H54 (cell line): ENCODE data around the gene ZNF71.

Source experiments
- DNase-seq: peaks from one replicate; pipeline ENCODE4 v3.0.0; 2011; ENCODE audit warnings: low spot score, mixed read lengths; ENCODE audit not compliant: insufficient read length
- FAIRE-seq: peaks from 3 replicates; lab custom pipeline; 2011; peaks lifted over from hg19 to GRCh38; lab: Jason Lieb, UNC
- POLR2A ChIP-seq: IDR thresholded peaks from 2 replicates; pipeline ENCODE4 v1.6.1; 2011; ENCODE audit warnings: low read depth, mild to moderate bottlenecking, low read length

ZNF71 gene

DNA sequence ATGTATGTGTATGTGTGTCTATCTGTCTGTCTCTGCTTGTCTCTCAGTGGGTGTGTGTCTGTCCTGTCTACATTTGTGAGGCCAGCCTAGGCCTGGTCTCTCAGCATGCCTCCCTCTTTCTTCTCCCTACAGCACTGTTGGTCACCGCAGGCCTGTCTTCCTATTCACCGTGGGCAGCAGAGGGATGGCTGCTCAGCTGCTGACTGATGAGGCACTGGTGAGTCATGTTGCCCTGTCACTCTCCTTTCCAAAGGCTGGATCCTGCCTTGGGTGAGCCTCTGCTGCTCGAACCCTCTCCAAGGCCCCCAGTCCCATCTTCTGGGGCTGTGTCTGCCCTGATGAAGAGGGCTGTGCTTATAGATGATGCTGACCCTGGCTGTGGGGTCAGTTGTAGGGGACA, 6.3 kb downstream of the ZNF71 start:
- no peak for FAIRE-seq
- TF ChIP-seq POLR2A, result no peak
- peak; percentile 74 for DNase-seq

DNA sequence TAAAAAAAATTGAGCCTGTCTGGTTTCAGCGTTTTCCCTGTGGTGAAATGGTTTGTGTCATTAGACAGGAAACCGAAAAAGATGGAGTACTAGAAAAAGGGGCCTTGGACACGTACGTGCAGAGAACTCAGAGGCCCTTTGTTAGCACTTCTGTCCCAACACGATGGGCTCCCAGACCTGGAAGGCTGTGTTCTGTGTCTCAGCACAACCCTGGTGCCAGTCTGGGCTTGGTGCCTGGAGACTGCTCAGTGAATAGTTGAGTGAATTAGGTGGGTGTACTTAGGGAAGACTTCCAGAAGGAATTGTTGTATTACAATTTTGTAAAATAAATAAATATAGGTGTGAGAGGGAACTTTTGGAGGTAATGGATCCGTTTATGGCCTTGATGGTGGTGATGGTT, 8.7 kb downstream of the ZNF71 start:
- no peak for TF ChIP-seq POLR2A
- FAIRE-seq, result no peak
- DNase-seq, result no peak

DNA sequence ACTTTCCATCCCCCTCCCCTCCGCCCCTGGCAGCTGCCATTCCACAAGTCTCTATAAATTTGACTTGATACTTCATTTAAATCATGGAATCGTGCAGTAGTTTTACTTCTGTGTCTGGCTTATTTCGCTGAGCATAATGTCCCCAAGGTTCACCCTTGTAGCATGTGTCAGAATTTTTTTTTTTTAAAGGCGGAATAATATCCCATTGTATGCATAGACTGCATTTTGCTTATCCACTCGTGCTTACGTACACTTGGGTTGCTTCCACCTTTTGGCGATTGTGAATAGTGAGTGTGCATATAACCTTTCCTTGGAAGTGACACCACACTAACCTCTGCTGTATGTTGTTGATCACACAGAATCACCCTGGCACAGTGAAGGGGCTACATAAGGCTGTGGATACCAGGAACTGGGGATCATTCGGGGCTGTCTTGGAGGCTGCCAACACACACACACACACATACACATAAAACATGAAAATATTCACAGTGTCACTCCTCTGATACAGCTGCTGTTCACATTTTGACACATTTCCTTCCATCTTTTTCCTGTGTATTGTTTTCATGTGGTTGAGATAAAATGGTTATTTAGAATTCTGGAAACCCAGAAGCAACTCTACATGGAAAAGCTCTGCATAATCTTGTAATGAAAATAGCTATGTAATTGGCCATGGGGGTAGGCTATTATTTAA, 13.3 kb downstream of the ZNF71 start:
- TF ChIP-seq POLR2A, result no peak
- DNase-seq (no peak), FAIRE-seq (no peak)

DNA sequence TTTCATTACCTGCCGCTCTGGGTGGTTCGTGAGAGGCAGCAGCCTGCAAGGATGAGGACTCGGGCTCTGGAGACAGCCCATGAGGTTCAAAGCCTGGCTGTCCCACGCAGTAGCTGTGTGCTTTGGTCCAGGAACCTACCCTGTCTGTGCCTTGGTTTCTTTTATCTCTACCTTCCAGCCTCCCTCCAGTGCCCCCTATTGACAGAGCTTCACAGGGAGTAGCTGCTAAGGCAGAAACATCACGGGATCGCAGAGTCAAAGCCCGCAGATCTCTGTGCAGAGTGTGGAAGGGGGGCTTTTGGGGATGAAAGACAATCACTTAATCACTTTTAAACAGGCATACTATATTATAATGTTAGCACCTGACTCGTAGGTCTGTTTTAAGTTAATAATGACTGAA, 16.2 kb downstream of the ZNF71 start:
- FAIRE-seq, result no peak
- no peak for TF ChIP-seq POLR2A
- DNase-seq, result no peak

DNA sequence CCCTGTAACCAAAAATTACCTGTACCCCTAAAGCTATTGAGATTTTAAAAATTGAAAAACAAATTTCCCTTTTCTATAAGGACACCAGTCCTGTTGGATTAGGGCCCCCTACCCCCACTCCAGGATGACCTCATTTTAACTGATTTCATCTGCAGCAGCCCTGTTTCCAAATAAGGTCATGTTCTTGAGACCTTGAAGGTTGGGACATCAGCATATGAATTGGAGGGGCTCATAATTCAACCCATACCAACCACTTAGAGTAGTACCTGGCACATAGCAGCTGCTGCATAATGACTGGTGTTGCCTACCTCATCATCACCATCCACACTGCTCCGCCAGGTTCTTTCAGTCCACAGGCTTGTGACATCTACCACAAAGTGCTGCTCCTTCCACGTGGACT, 17.6 kb downstream of the ZNF71 start:
- no peak for TF ChIP-seq POLR2A
- no peak for FAIRE-seq
- no peak for DNase-seq

DNA sequence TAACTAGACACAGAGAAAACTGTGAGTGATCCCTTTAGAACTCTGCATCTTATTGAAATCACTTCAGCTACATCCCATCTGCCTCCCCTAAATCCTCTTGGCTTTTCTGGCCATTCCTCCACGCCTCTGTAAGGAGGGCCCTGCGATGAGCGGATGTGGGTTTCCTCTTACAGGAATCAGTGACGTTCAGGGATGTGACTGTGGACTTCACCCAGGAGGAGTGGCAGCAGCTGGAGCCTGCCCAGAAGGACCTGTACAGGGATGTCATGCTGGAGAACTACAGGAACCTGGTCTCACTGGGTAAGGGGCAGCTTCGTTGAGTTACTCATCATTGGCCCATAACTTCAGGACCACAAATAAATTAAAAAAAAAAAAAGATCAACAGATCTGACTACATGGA, 18.5 kb downstream of the ZNF71 start:
- no peak for DNase-seq

DNA sequence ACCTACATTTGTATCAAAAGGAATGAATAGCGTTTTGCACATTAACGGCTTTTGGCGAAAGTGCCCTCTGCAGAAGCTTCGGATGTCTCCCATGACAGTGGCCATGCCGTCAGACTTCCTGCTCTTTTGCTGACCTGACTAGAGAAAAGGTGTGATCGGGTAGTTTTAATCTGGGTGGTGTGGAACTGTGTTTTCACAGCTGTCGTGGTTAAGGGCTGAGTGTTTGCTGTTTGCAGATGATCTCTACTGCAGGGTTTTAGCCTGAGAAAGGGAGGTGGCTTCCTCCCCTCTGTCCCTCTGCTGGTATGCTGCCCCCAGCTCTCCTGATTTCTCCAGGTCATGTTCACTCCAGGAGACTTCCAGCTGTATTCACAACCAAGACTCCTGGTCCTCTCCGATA, 22.4 kb downstream of the ZNF71 start:
- no peak for FAIRE-seq
- TF ChIP-seq POLR2A, result no peak
- no peak for DNase-seq

More for the DNA sequence above, 18.5 kb downstream of the ZNF71 start:
- no peak for TF ChIP-seq POLR2A
- no peak for FAIRE-seq

DNA sequence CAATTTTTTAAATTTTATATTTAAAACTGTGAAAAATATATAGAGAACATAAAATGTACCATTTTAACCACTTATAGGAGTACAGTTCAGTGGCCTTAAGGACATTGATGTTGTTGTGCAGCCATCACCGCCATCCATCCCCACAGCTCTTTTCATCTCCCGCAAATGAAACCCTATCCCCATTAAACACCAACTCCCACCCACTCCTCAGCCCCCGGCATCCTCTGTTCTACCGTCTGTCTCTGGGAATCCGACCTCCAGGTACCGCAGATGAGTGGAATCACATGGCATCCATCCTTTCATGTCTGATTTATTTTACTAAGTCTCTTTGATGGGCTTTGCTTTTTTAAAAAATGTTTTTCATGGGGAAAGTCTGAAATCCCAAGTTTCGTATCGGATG, 24.0 kb downstream of the ZNF71 start:
- FAIRE-seq, result no peak
- TF ChIP-seq POLR2A, result no peak

DNA sequence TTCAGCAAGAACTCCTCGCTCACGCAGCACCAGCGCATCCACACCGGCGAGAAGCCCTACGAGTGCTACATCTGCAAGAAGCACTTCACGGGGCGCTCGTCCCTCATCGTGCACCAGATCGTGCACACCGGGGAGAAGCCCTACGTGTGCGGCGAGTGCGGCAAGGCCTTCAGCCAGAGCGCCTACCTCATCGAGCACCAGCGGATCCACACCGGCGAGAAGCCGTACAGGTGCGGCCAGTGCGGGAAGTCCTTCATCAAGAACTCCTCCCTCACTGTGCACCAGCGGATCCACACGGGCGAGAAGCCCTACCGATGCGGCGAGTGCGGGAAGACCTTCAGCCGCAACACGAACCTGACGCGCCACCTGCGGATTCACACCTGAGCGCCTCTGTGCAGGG, 27.3 kb downstream of the ZNF71 start:
- no peak for TF ChIP-seq POLR2A
- no peak for DNase-seq
- no peak for FAIRE-seq

More for the DNA sequence above, 24.0 kb downstream of the ZNF71 start:
- no peak for DNase-seq

DNA sequence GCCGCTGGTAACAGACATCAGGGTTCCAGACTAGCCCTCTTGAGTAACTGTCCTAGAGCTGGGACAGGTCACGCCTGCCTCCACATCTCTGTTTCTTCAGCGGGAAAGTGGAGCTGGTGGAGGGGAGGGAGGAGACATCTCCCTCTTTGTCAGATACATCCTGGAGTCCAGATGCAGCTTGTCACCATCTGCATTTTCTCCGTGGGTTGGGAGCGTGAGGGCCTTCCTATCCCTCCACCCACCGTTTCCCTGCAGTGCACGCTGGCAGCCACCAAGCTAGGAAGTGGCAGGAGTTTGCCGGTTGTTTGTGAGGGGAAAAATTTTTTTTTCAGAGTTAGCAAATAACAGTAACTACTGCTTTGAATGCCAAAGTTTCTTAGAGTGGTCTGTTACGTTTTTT, 27.9 kb downstream of the ZNF71 start:
- FAIRE-seq (no peak), DNase-seq (no peak)
- no peak for TF ChIP-seq POLR2A

DNA sequence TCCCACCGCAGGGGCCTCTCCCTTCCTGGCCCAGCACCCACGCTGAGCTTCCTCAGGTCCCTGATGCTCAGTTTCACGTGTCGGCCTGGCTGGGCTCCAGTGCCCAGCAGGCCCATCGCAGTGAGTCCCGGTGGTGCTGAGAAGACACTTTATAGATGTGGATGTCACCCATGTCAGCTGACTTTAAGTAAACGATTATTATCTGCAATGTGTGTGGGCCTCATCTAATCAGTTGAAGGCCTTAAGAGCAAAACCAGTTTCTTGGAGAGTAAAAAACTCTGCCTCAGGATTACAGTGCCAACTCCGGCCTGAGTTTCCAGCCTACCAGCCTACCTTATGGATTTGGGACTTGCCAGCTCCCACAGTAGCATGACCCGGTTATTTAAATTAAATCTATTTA, 30.6 kb downstream of the ZNF71 start:
- no peak for TF ChIP-seq POLR2A
- FAIRE-seq (no peak), DNase-seq (no peak)

DNA sequence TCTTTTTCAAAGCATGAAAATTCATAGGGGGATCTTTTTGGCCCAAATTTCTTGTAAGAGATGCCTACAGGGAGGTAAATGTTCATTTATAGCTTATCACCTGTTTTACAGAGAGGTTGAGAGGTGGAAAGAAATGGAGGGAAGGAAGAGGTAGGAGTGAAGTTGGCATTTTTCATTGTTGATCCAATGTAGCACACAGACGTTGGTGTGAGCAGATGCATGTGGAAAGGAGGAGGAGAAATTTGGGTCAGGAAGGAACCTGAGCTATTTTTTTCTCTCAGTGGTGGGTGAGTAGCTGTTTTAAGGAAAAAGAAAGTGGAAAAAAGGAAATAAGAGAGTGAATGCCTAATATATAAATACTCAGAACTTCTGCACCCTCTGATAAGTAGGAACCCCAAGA, 37.9 kb downstream of the ZNF71 start:
- DNase-seq, result no peak
- TF ChIP-seq POLR2A, result no peak
- no peak for FAIRE-seq

DNA sequence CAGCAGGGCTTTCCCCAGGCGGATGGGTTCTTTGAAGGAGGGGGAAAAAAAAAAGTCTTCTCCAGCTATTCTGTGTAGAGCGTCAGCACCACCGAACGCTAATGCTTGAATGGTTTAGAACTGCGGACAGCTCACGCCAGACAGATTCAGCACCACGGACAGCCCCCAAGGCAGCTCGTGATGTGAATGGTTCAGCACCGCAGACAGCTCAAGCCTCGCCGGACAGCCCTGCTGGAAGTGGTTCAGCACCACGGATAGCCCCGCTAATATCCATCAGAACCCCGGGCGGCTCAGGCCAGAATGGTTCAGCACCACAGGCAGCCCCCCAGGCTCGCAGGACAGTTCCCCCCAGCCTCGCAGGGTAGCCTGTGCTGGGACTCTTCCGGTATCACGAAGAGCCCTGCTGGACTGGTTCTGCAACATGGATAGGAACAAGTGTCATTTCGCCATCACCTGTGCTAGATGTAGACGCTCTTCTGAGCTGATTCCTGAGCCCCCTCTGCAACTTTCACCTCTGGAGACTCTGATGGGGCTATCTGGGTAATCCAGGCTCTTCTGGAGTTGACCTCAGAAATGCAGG, 43.0 kb downstream of the ZNF71 start:
- FAIRE-seq (no peak), DNase-seq (peak; percentile 70)
- no peak for TF ChIP-seq POLR2A

DNA sequence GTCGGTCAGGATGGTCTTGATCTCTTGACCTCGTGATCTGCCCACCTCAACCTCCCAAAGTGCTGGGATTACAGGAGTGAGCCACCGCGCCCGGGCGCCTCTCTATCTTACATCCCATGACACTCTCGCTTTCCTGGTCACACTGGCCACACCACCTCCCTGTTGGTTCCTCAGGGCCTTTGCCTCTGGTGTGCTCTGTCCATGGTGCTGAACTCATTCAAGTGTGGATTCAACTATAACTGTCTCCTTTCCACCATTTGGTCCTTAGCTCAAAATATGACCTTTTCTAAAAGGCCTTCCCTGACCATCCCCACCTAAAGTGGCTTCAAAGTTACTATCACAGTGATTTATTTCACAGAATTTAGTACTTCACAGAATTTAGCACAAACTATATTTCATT, 44.1 kb downstream of the ZNF71 start:
- TF ChIP-seq POLR2A, result no peak
- no peak for DNase-seq
- no peak for FAIRE-seq
